OCI-LY3 (cell line): ENCODE results near the gene GOLGA2.

Experiments
- H2AFZ ChIP-seq: fragments of 200-600, 300-600 bp; shearing (Covaris generic); 2 replicates; pipeline ENCODE4 v1.6.0; 2014; ENCODE audit warnings: antibody characterized with exemption, low read depth, low read length
- H3K27ac ChIP-seq: fragments of 200-600, 300-600 bp; sonication (generic); 2 replicates; pipeline ENCODE4 v1.5.1; 2014; ENCODE audit warnings: mild to moderate bottlenecking, low read length, moderate library complexity, mixed read lengths
- H3K27me3 ChIP-seq: fragments of 200-600, 300-600 bp; sonication (generic); 2 replicates; pipeline ENCODE4 v1.6.1; 2014; ENCODE audit warnings: low read depth, low read length, mixed read lengths
- H3K36me3 ChIP-seq: fragments of 200-600, 300-600 bp; sonication (generic); replicated peaks from 2 replicates; pipeline ENCODE3; 2014; ENCODE audit warnings: low read depth, low read length, mixed read lengths
- H3K4me1 ChIP-seq: fragments of 300-600, 200-600 bp; sonication (generic); 2 replicates; pipeline ENCODE4 v1.6.1; 2014; ENCODE audit warnings: low read length, mixed read lengths
- H3K4me2 ChIP-seq: fragments of 200-600, 300-600 bp; sonication (generic); 2 replicates; pipeline ENCODE4 v1.6.1; 2014; ENCODE audit warnings: low read length, mixed read lengths
- H3K4me3 ChIP-seq: fragments of 300-600, 200-600 bp; sonication (generic); 2 replicates; pipeline ENCODE4 v1.5.1; 2014; ENCODE audit warnings: antibody characterized with exemption, mild to moderate bottlenecking, low read length, moderate library complexity
- H3K79me2 ChIP-seq: fragments of 300-600, 200-600 bp; shearing (Covaris generic); 2 replicates; pipeline ENCODE4 v1.6.1; 2014; ENCODE audit warnings: mild to moderate bottlenecking, low read length, mixed read lengths
- H3K9ac ChIP-seq: fragments of 300-600, 200-600 bp; shearing (Covaris generic); 2 replicates; pipeline ENCODE4 v1.6.0; 2014; ENCODE audit warnings: mild to moderate bottlenecking, low read length, moderate library complexity
- H3K9me3 ChIP-seq: fragments of 200-600, 300-600 bp; shearing (Covaris generic); 2 replicates; pipeline ENCODE4 v1.6.1; 2014; ENCODE audit warnings: low read length, mixed read lengths; ENCODE audit not compliant: insufficient read depth
- H4K20me1 ChIP-seq: fragments of 200-600, 300-600 bp; sonication (generic); 2 replicates; pipeline ENCODE4 v1.6.1; 2016; ENCODE audit warnings: low read length, mixed read lengths; ENCODE audit not compliant: insufficient read depth
- EZH2phosphoT487 ChIP-seq: fragments of 200-600 bp; shearing (Covaris generic); IDR thresholded peaks from 2 replicates; pipeline ENCODE4 v1.6.1; 2018; ENCODE audit warnings: antibody characterized with exemption, mixed run types, low read depth
- TF ChIP-seq, protein P1 (sequence below): fragments of 200-600, 300-600 bp; sonication (generic); IDR thresholded peaks from 2 replicates; pipeline ENCODE4 v1.5.1; 2014; ENCODE audit warnings: antibody characterized with exemption, low read length, low read depth

The GOLGA2 gene

DNA sequence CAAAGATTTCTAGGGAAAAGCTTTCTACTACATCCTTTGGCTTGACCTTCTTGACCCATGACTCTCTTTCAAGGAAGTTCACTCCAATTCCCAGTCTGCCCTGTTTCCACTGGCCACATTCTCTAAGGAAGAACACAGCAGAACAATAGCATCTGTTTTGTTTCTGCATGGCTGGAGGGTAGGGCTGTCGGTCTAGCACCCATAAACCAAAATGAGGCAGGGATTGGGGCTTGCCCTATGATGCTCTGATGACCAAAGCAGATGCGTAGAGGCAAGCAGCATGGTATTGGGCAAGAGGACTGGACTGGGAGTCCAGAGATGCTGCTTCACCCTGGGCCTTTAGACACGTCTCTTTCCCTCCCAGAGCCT, 24.1 kb downstream of the GOLGA2 start:
- Histone ChIP-seq H3K79me2 (no peaks in the 10 kb centered on the region), H3K27ac (no peak overlapping the region), H4K20me1 (no peaks in the 10 kb centered on the region), H2AFZ (no peak overlapping the region), H3K36me3 (no peaks in the 10 kb centered on the region), H3K9me3 (no peaks in the 10 kb centered on the region), H3K4me2 (no peak overlapping the region), H3K4me3 (no peak overlapping the region), H3K4me1 (no peaks in the 10 kb centered on the region), H3K27me3 (peaks cover 18% of the 10 kb centered on the region), H3K9ac (no peak overlapping the region)
- TF ChIP-seq, protein P1, sequence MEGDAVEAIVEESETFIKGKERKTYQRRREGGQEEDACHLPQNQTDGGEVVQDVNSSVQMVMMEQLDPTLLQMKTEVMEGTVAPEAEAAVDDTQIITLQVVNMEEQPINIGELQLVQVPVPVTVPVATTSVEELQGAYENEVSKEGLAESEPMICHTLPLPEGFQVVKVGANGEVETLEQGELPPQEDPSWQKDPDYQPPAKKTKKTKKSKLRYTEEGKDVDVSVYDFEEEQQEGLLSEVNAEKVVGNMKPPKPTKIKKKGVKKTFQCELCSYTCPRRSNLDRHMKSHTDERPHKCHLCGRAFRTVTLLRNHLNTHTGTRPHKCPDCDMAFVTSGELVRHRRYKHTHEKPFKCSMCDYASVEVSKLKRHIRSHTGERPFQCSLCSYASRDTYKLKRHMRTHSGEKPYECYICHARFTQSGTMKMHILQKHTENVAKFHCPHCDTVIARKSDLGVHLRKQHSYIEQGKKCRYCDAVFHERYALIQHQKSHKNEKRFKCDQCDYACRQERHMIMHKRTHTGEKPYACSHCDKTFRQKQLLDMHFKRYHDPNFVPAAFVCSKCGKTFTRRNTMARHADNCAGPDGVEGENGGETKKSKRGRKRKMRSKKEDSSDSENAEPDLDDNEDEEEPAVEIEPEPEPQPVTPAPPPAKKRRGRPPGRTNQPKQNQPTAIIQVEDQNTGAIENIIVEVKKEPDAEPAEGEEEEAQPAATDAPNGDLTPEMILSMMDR = no peak
- TF ChIP-seq EZH2phosphoT487 = no peak

DNA sequence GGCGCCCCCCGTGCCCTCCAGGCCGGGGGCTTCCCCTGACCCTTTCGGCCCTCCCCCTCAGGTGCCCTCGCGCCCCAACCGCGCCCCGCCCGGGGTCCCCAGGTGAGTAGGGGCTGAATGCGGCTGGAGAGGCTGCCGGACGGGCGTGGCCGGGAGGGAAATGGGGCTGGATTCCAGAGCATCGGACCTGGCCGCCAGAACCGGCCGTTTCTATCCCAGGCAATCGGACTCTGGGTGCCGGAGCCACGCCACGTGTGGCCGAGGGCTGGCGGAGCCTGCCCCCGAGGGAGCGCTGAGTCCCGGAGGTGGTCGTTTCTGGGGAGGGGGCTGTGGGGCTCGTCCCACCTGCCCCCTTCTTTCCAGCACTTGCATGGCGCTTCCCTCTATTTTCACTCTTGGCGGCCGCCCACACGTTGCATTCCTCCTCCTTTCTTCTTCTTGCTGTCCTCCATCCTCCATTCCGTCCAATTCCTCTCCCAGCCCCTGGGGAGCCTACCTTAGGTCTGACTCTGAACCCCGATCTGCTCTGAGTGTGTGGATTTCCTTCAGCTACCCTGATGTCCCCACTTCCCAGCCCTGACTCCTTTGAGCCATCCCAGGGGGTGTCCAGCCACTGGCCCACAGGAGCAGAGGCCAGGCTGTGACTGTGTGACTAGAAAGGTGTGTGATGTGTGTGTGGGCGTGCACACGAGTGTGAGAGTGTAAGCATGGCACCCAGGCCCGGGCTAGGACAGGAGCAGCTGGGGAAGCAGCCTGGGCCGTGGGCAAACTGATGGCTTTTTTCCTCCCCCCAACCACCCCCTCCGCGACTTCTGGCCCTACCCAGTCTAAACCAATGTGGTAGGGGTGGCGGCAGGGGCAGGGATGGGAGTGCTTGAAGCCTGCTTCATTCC, 24.7 kb downstream of the GOLGA2 start:
- H3K4me1 ChIP-seq = no peaks in the 10 kb centered on the region
- H3K79me2 ChIP-seq = no peaks in the 10 kb centered on the region
- TF ChIP-seq, protein P1 = no peak
- TF ChIP-seq EZH2phosphoT487 = no peak
- H4K20me1 ChIP-seq = no peaks in the 10 kb centered on the region
- no peak overlapping the region for H2AFZ ChIP-seq
- peak overlapping the region; percentile 35 for H3K4me2 ChIP-seq
- H3K27ac ChIP-seq = no peak overlapping the region
- no peaks in the 10 kb centered on the region for H3K9me3 ChIP-seq
- no peaks in the 10 kb centered on the region for H3K36me3 ChIP-seq
- H3K4me3 ChIP-seq = peak overlapping the region; percentile 74
- H3K9ac ChIP-seq = no peak overlapping the region
- H3K27me3 ChIP-seq = peaks cover 18% of the 10 kb centered on the region

DNA sequence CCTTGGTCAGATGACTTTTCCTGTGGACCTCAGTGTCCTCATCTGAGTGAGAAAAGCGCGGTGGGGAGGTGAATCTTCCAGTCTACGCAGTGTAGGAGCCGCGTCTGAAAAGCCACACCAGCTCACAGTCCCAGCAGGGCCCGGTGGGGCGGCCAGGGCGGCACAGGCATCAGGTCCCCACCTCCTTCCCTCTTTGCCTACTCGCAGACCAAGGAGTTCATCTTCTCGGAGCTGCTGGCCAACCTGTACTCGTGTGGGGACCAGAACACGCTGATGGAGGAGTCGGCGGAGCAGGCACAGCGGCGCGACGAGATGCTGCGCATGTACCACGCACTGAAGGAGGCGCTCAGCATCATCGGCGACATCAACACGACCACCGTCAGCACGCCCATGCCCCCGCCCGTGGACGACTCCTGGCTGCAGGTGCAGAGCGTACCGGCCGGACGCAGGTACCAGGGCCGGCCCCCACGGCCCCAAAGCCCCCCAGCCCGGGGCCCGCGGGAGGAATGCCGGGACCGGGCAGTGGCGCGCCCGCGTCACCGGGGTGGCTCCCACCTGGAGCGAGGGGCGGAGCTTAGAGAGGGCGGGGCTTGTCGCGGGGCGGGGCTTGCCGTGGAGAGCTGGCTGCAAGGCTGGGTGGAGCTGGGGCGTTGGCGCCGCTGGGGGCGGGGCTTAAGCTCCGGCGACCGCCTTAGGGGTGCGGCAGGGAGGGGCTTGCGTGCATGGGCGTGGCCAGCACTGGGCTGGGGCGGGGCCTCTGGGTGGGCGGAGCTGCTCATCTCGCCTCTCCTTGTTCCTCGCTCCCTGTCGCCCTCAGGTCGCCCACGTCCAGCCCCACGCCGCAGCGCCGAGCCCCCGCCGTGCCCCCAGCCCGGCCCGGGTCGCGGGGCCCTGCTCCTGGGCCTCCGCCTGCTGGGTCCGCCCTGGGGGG, 25.6 kb downstream of the GOLGA2 start:
- Histone ChIP-seq H3K9ac (no peak overlapping the region), H2AFZ (no peak overlapping the region; the same call in 1 of the 2 replicates), H4K20me1 (no peaks in the 10 kb centered on the region), H3K79me2 (no peaks in the 10 kb centered on the region), H3K4me3 (peak overlapping the region; percentile 74), H3K4me2 (peak overlapping the region; percentile 42), H3K4me1 (peaks cover 2% of the 10 kb centered on the region; the same call in 1 of the 2 replicates), H3K9me3 (no peaks in the 10 kb centered on the region), H3K27me3 (peaks cover 18% of the 10 kb centered on the region), H3K36me3 (no peaks in the 10 kb centered on the region), H3K27ac (no peak overlapping the region)
- TF ChIP-seq, protein P1 = no peak
- no peak for TF ChIP-seq EZH2phosphoT487

DNA sequence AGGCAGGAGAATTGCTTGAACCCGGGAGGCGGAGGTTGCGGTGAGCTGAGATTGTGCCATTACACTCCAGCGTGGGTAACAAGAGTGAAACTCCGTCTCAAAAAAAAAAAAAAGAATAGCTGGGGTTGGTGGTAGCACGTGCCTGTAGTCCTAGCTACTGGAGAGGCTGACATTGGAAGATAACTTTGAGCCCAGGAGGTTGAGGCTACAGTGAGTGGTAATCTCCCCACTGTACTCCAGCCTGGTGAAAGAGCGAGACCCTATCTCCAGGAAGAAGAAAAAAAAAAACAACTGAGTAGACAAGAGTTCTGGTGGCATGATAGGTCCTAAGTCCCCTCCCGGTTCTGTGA, 26.3 kb downstream of the GOLGA2 start:
- no peak for TF ChIP-seq EZH2phosphoT487
- TF ChIP-seq, protein P1 = no peak
- H3K4me2 ChIP-seq = peak overlapping the region; percentile 42
- H3K36me3 ChIP-seq = no peaks in the 10 kb centered on the region
- peak overlapping the region; percentile 74 for H3K4me3 ChIP-seq
- no peak overlapping the region for H3K27ac ChIP-seq
- no peak overlapping the region for H3K9ac ChIP-seq
- peaks cover 18% of the 10 kb centered on the region for H3K27me3 ChIP-seq
- H3K9me3 ChIP-seq = no peaks in the 10 kb centered on the region
- H4K20me1 ChIP-seq = no peaks in the 10 kb centered on the region
- no peak overlapping the region for H2AFZ ChIP-seq
- peaks cover 8% of the 10 kb centered on the region for H3K4me1 ChIP-seq
- H3K79me2 ChIP-seq = no peaks in the 10 kb centered on the region
